SU-DHL-6 (cell line): ENCODE measurements around the gene FCRL2.

Experiments used
- H2AFZ ChIP-seq: fragments of 200-600 bp; sonication (generic); 2 replicates; pipeline ENCODE4 v1.6.1; 2014; ENCODE audit warnings: low read depth, mild to moderate bottlenecking, moderate library complexity, mixed read lengths, antibody characterized with exemption, low read length; ENCODE audit not compliant: severe bottlenecking
- H3F3A ChIP-seq: fragments of 200-600 bp; shearing (Covaris generic); 2 replicates; pipeline ENCODE4 v1.6.0; 2016; ENCODE audit warnings: antibody characterized with exemption, mild to moderate bottlenecking; ENCODE audit not compliant: insufficient read depth
- H3K27ac ChIP-seq: fragments of 200-600 bp; sonication (generic); 2 replicates; pipeline ENCODE4 v1.5.1; 2016; ENCODE audit warnings: low read depth, mild to moderate bottlenecking, low read length, moderate library complexity, mixed read lengths
- H3K27me3 ChIP-seq: fragments of 200-600 bp; sonication (generic), shearing (Covaris generic); 2 replicates; pipeline ENCODE4 v1.6.0; 2014; ENCODE audit warnings: mild to moderate bottlenecking, low read length
- H3K36me3 ChIP-seq: fragments of 200-600 bp; sonication (generic); 2 replicates; pipeline ENCODE4 v1.6.1; 2014; ENCODE audit warnings: mild to moderate bottlenecking, low read length, mixed read lengths
- H3K4me2 ChIP-seq: fragments of 300-600, 200-600 bp; shearing (Covaris generic), sonication (generic); 2 replicates; pipeline ENCODE4 v1.6.0; 2014; ENCODE audit warnings: low read length, low read depth, mild to moderate bottlenecking; ENCODE audit not compliant: poor library complexity, severe bottlenecking
- H3K4me3 ChIP-seq: fragments of 200-600 bp; sonication (generic); 2 replicates; pipeline ENCODE4 v1.5.1; 2014; ENCODE audit warnings: antibody characterized with exemption, low read length, mild to moderate bottlenecking, mixed read lengths; ENCODE audit not compliant: insufficient read depth, poor library complexity, severe bottlenecking
- H3K79me2 ChIP-seq: fragments of 200-600 bp; sonication (generic); 2 replicates; pipeline ENCODE4 v1.6.1; 2014; ENCODE audit warnings: mild to moderate bottlenecking, low read length, moderate library complexity; ENCODE audit not compliant: insufficient read depth
- H3K9ac ChIP-seq: fragments of 200-600 bp; sonication (generic); 2 replicates; pipeline ENCODE4 v1.7.0; 2014; ENCODE audit warnings: mild to moderate bottlenecking, low read length
- H3K9me2 ChIP-seq: fragments of 200-600 bp; sonication (generic); replicated peaks from 2 replicates; pipeline ENCODE4 v1.6.1; 2014; ENCODE audit warnings: low read length; ENCODE audit not compliant: insufficient read depth
- H3K9me3 ChIP-seq: fragments of 200-600 bp; sonication (generic); 2 replicates; pipeline ENCODE4 v1.6.1; 2014; ENCODE audit warnings: low read length, mixed read lengths; ENCODE audit not compliant: insufficient read depth
- H4K20me1 ChIP-seq: fragments of 200-600 bp; sonication (generic); 2 replicates; pipeline ENCODE4 v1.6.1; 2014; ENCODE audit warnings: low read depth, mild to moderate bottlenecking, antibody characterized with exemption, low read length, moderate library complexity, mixed read lengths
- CTCF ChIP-seq: fragments of 200-600 bp; sonication (generic); IDR thresholded peaks from one replicate; pipeline ENCODE4 v1.5.1; 2017; ENCODE audit warnings: antibody characterized with exemption, mild to moderate bottlenecking, low read length, moderate library complexity; ENCODE audit not compliant: insufficient read depth, poor library complexity, severe bottlenecking
- EZH2phosphoT487 ChIP-seq: fragments of 200-600 bp; sonication (generic), shearing (Covaris generic); conservative IDR thresholded peaks from 2 replicates; pipeline ENCODE4 v1.6.1; 2018; ENCODE audit warnings: mild to moderate bottlenecking, antibody characterized with exemption, low read length, moderate library complexity, mixed read lengths

The FCRL2 gene

GRCh38 chr1:157776971-157777391, at the start of gene FCRL2:
Gene FCRL2, minus strand, starts transcription at chr1:157777132. Its CDS starts 59 bp downstream, at chr1:157777073.
- Histone ChIP-seq H3K9me2 (no peaks in the 10 kb centered on the region), H3K36me3 (peaks cover 12% of the 10 kb centered on the region), H3K9me3 (no peaks in the 10 kb centered on the region), H3K79me2 (peaks cover 55% of the 10 kb centered on the region), H3F3A (peaks cover 87% of the 10 kb centered on the region), H3K27ac (peak within 1 kb of the TSS; percentile 97), H3K27me3 (no peaks in the 10 kb centered on the region), H3K9ac (peak within 1 kb of the TSS; percentile 70), H3K4me2 (peak within 1 kb of the TSS; percentile 96), H3K4me3 (peak within 1 kb of the TSS; percentile 56), H2AFZ (no peak within 1 kb of the TSS), H4K20me1 (no peaks in the 10 kb centered on the region)
- TF ChIP-seq EZH2phosphoT487, result no peak
- TF ChIP-seq CTCF, result no peak

- Histone ChIP-seq H3K4me2 (peak overlapping the region; percentile 78), H3K36me3 (no peaks in the 10 kb centered on the region), H3K4me3 (no peak overlapping the region), H3K9me2 (no peaks in the 10 kb centered on the region), H3K27me3 (no peaks in the 10 kb centered on the region), H2AFZ (peak overlapping the region; percentile 4), H3K79me2 (peaks cover 42% of the 10 kb centered on the region), H4K20me1 (no peaks in the 10 kb centered on the region), H3K9ac (peak overlapping the region; percentile 67), H3K9me3 (no peaks in the 10 kb centered on the region), H3F3A (peaks cover 37% of the 10 kb centered on the region), H3K27ac (peak overlapping the region; percentile 86)
- TF ChIP-seq EZH2phosphoT487, result no peak
- no peak for TF ChIP-seq CTCF
Measured at GRCh38 chr1:157820299-157820698, 43.4 kb upstream of the FCRL2 start.

GRCh38 chr1:157819896-157820295, 43.0 kb upstream of the FCRL2 start, which contains the start of gene FCRL1:
Gene FCRL1, minus strand, starts transcription at chr1:157820120. Its CDS starts 83 bp downstream, at chr1:157820037.
- TF ChIP-seq CTCF, result no peak
- no peak for TF ChIP-seq EZH2phosphoT487
- H3K9ac ChIP-seq, result peak within 1 kb of the TSS; percentile 67
- peaks cover 37% of the 10 kb centered on the region for H3F3A ChIP-seq
- H3K27me3 ChIP-seq, result no peaks in the 10 kb centered on the region
- no peaks in the 10 kb centered on the region for H3K9me2 ChIP-seq
- H3K4me3 ChIP-seq, result peak within 1 kb of the TSS; percentile 61
- peak within 1 kb of the TSS; percentile 4 for H2AFZ ChIP-seq
- no peaks in the 10 kb centered on the region for H4K20me1 ChIP-seq
- no peaks in the 10 kb centered on the region for H3K9me3 ChIP-seq
- H3K36me3 ChIP-seq, result 0 out of 2 replicates have a peak, but pooled peaks cover 4% of the 10 kb centered on the region
- H3K4me2 ChIP-seq, result peak within 1 kb of the TSS; percentile 78
- H3K79me2 ChIP-seq, result peaks cover 46% of the 10 kb centered on the region
- peak within 1 kb of the TSS; percentile 86 for H3K27ac ChIP-seq
